HCT116 (cell line): Measurements from ENCODE around the gene FAM117A.

Source experiments
- ATF3 ChIP-seq: IDR thresholded peaks from 2 replicates; pipeline ENCODE4 v1.6.1; 2012
- EZH2 ChIP-seq: fragments of 200-600 bp; sonication (generic); IDR thresholded peaks from 2 replicates; pipeline ENCODE4 v1.6.1; 2017; ENCODE audit warnings: antibody characterized with exemption, mixed run types
- EZH2phosphoT487 ChIP-seq: fragments of 200-600 bp; IDR thresholded peaks from 2 replicates; pipeline ENCODE4 v1.6.1; 2018; ENCODE audit warnings: antibody characterized with exemption, borderline replicate concordance
- MAX ChIP-seq: IDR thresholded peaks from 2 replicates; pipeline ENCODE4 v1.6.1; 2012
- POLR2A ChIP-seq: IDR thresholded peaks from 2 replicates; pipeline ENCODE4 v1.7.0; 2011; ENCODE audit warnings: borderline replicate concordance; ENCODE audit not compliant: insufficient read depth, insufficient read length; ENCODE audit errors: extremely low read depth
- POLR2AphosphoS5 ChIP-seq: IDR thresholded peaks from 2 replicates; pipeline ENCODE4 v1.6.1; 2011; ENCODE audit warnings: mild to moderate bottlenecking, low read depth, low read length, moderate library complexity
- RAD21 ChIP-seq: IDR thresholded peaks from 2 replicates; pipeline ENCODE4 v1.6.1; 2012; ENCODE audit warnings: low read depth, mild to moderate bottlenecking
- SP1 ChIP-seq: IDR thresholded peaks from 2 replicates; pipeline ENCODE4 v1.6.1; 2012; ENCODE audit warnings: low read depth
- SRF ChIP-seq: IDR thresholded peaks from 2 replicates; pipeline ENCODE4 v1.6.1; 2012; ENCODE audit warnings: low read depth
- TCF7L2 ChIP-seq: IDR thresholded peaks from 2 replicates; pipeline ENCODE4 v1.7.0; 2011; ENCODE audit warnings: borderline replicate concordance, inconsistent platforms; ENCODE audit not compliant: insufficient read depth, insufficient read length; ENCODE audit errors: extremely low read depth
- YY1 ChIP-seq: IDR thresholded peaks from 2 replicates; pipeline ENCODE4 v1.6.1; 2011; ENCODE audit warnings: low read length, low read depth, moderate library complexity, mild to moderate bottlenecking; ENCODE audit not compliant: insufficient replicate concordance; ENCODE audit errors: extremely low read depth
- ZFX ChIP-seq: fragments of 450-650 bp; IDR thresholded peaks from 2 replicates; pipeline ENCODE4 v1.6.1; 2017
- TF ChIP-seq, protein P1 (sequence below), 3 experiments: fragments of 200-600 bp in 1 of 3; sonication (generic) in 1 of 3; IDR thresholded peaks in 2 of 3; conservative IDR thresholded peaks in 1 of 3; 2 replicates each; pipeline ENCODE4 v1.5.1; 2012 to 2017; ENCODE audit warnings: low read depth in 2 of 3, low read length in 2 of 3, antibody characterized with exemption in 1 of 3, borderline replicate concordance in 1 of 3, control low read depth in 1 of 3, mild to moderate bottlenecking in 1 of 3, mixed read lengths in 1 of 3, mixed run types in 1 of 3, moderate library complexity in 1 of 3; ENCODE audit not compliant: insufficient read depth in 1 of 3
- TF ChIP-seq, protein P2 (sequence below): IDR thresholded peaks from 2 replicates; pipeline ENCODE4 v1.6.1; 2012; ENCODE audit warnings: low read depth

- TF ChIP-seq, protein P1, sequence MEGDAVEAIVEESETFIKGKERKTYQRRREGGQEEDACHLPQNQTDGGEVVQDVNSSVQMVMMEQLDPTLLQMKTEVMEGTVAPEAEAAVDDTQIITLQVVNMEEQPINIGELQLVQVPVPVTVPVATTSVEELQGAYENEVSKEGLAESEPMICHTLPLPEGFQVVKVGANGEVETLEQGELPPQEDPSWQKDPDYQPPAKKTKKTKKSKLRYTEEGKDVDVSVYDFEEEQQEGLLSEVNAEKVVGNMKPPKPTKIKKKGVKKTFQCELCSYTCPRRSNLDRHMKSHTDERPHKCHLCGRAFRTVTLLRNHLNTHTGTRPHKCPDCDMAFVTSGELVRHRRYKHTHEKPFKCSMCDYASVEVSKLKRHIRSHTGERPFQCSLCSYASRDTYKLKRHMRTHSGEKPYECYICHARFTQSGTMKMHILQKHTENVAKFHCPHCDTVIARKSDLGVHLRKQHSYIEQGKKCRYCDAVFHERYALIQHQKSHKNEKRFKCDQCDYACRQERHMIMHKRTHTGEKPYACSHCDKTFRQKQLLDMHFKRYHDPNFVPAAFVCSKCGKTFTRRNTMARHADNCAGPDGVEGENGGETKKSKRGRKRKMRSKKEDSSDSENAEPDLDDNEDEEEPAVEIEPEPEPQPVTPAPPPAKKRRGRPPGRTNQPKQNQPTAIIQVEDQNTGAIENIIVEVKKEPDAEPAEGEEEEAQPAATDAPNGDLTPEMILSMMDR (IDR thresholded peaks at IDR 0.05 in 2 of 3, conservative IDR thresholded peaks at IDR 0.05 in 1 of 3; ENCODE audit: borderline replicate concordance in 1 of 3, insufficient read depth in 1 of 3, low read depth in 2 of 3, low read length in 2 of 3) = no peak
- no peak for TF ChIP-seq ZFX
- TF ChIP-seq EZH2 = no peak
- TF ChIP-seq POLR2AphosphoS5 = no peak
- no peak for TF ChIP-seq EZH2phosphoT487
- TF ChIP-seq SP1 = no peak
- TF ChIP-seq RAD21 = no peak
- no peak for TF ChIP-seq YY1
- no peak for TF ChIP-seq TCF7L2
- TF ChIP-seq SRF = no peak
- no peak for TF ChIP-seq MAX
- TF ChIP-seq, protein P2, sequence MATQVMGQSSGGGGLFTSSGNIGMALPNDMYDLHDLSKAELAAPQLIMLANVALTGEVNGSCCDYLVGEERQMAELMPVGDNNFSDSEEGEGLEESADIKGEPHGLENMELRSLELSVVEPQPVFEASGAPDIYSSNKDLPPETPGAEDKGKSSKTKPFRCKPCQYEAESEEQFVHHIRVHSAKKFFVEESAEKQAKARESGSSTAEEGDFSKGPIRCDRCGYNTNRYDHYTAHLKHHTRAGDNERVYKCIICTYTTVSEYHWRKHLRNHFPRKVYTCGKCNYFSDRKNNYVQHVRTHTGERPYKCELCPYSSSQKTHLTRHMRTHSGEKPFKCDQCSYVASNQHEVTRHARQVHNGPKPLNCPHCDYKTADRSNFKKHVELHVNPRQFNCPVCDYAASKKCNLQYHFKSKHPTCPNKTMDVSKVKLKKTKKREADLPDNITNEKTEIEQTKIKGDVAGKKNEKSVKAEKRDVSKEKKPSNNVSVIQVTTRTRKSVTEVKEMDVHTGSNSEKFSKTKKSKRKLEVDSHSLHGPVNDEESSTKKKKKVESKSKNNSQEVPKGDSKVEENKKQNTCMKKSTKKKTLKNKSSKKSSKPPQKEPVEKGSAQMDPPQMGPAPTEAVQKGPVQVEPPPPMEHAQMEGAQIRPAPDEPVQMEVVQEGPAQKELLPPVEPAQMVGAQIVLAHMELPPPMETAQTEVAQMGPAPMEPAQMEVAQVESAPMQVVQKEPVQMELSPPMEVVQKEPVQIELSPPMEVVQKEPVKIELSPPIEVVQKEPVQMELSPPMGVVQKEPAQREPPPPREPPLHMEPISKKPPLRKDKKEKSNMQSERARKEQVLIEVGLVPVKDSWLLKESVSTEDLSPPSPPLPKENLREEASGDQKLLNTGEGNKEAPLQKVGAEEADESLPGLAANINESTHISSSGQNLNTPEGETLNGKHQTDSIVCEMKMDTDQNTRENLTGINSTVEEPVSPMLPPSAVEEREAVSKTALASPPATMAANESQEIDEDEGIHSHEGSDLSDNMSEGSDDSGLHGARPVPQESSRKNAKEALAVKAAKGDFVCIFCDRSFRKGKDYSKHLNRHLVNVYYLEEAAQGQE = no peak
- no peak for TF ChIP-seq POLR2A
- no peak for TF ChIP-seq ATF3
Observed at GRCh38 chr17:49742166-49742638, 21.7 kb downstream of the FAM117A start.
